MM.1S (cell line): Measurements from ENCODE around the gene ZNF786.

Source experiments
- DNase-seq: peaks from one replicate; pipeline ENCODE4 v3.0.0-alpha.2; 2015
- H2AFZ ChIP-seq: fragments of 300-600 bp; sonication (generic); 2 replicates; pipeline ENCODE4 v1.6.0; 2016; ENCODE audit warnings: antibody characterized with exemption, low read length
- H3F3A ChIP-seq: fragments of 300-600 bp; sonication (generic); 2 replicates; pipeline ENCODE4 v1.6.1; 2016; ENCODE audit warnings: mild to moderate bottlenecking, antibody characterized with exemption, low read length, moderate library complexity, mixed read lengths; ENCODE audit not compliant: insufficient read depth
- H3K27ac ChIP-seq: fragments of 300-600 bp; sonication (generic); 2 replicates; pipeline ENCODE4 v1.5.1; 2016; ENCODE audit warnings: mild to moderate bottlenecking, low read length
- H3K27me3 ChIP-seq: fragments of 300-600 bp; sonication (generic); replicated peaks from 2 replicates; pipeline ENCODE4 v1.6.0; 2016; ENCODE audit warnings: low read length; ENCODE audit not compliant: insufficient read depth
- H3K36me3 ChIP-seq: fragments of 300-600 bp; sonication (generic); replicated peaks from 2 replicates; pipeline ENCODE4 v1.6.1; 2016; ENCODE audit warnings: mild to moderate bottlenecking, low read length, mixed read lengths; ENCODE audit not compliant: insufficient read depth
- H3K4me1 ChIP-seq: fragments of 300-600 bp; sonication (generic); 2 replicates; pipeline ENCODE4 v1.6.1; 2016; ENCODE audit warnings: low read length, mixed read lengths
- H3K4me2 ChIP-seq: fragments of 300-600 bp; sonication (generic); 2 replicates; pipeline ENCODE4 v1.6.0; 2016; ENCODE audit warnings: low read depth, low read length
- H3K4me3 ChIP-seq: fragments of 300-600 bp; sonication (generic); 2 replicates; pipeline ENCODE4 v1.5.1; 2016; ENCODE audit warnings: low read length, mixed read lengths
- H3K79me2 ChIP-seq: fragments of 300-600 bp; sonication (generic); 2 replicates; pipeline ENCODE4 v1.6.1; 2016; ENCODE audit warnings: mixed run types, low read length, mixed read lengths
- H3K9ac ChIP-seq: fragments of 300-600 bp; sonication (generic); 2 replicates; pipeline ENCODE4 v1.6.1; 2016; ENCODE audit warnings: low read length, mixed read lengths
- H3K9me2 ChIP-seq: fragments of 300-600 bp; sonication (generic); replicated peaks from 2 replicates; pipeline ENCODE4 v1.6.1; 2016; ENCODE audit warnings: mild to moderate bottlenecking, low read length, mixed read lengths; ENCODE audit not compliant: insufficient read depth
- H3K9me3 ChIP-seq: fragments of 300-600 bp; sonication (generic); replicated peaks from 2 replicates; pipeline ENCODE4 v1.6.1; 2016; ENCODE audit warnings: mild to moderate bottlenecking, low read length, mixed read lengths; ENCODE audit not compliant: insufficient read depth
- H4K20me1 ChIP-seq: fragments of 300-600 bp; sonication (generic); 2 replicates; pipeline ENCODE4 v1.6.1; 2016; ENCODE audit warnings: mild to moderate bottlenecking, low read length, moderate library complexity, mixed read lengths; ENCODE audit not compliant: insufficient read depth
- EZH2 ChIP-seq: fragments of 300-600 bp; sonication (generic); optimal IDR thresholded peaks from 2 replicates; pipeline ENCODE3; 2017; ENCODE audit warnings: low read depth, mild to moderate bottlenecking, antibody characterized with exemption, low read length, mixed read lengths
- EZH2phosphoT487 ChIP-seq: fragments of 300-600 bp; sonication (generic); IDR thresholded peaks from 2 replicates; pipeline ENCODE4 v1.6.1; 2018; ENCODE audit warnings: antibody characterized with exemption, low read length
- TF ChIP-seq, protein P1 (sequence below): fragments of 300-600 bp; sonication (generic); IDR thresholded peaks from 2 replicates; pipeline ENCODE4 v1.5.1; 2016; ENCODE audit warnings: antibody characterized with exemption, low read length, mixed read lengths

The ZNF786 gene

DNA sequence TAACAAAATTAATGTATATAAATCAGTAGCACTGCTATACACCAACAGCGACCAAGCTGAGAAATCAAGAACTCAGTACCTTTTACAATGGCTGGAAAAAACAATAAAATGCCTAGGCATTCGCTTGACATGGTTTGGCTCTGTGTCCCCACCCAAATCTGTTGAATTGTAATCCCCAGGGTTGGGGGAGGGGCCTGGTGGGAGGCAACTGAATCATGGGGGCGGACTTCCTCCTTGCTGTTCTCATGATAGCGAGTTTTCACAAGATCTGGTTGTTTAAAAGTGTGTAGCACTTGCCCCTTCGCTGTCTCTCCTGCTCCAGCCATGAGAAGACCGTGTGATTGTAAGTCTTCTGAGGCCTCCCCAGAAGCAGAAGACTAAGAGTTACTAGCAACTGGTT is 8.6 kb downstream of the ZNF786 start:
- no peaks in the 10 kb centered on the region for H3K79me2 ChIP-seq
- DNase-seq, result no peak
- no peak overlapping the region for H3K9ac ChIP-seq
- H3K27ac ChIP-seq, result no peak overlapping the region
- no peaks in the 10 kb centered on the region for H3K9me3 ChIP-seq
- H3K4me2 ChIP-seq, result no peak overlapping the region
- no peaks in the 10 kb centered on the region for H3K36me3 ChIP-seq
- H4K20me1 ChIP-seq, result no peaks in the 10 kb centered on the region
- H3K9me2 ChIP-seq, result no peaks in the 10 kb centered on the region
- no peaks in the 10 kb centered on the region for H3K27me3 ChIP-seq
- H3K4me3 ChIP-seq, result no peak overlapping the region
- no peaks in the 10 kb centered on the region for H3K4me1 ChIP-seq
- H3F3A ChIP-seq, result no peaks in the 10 kb centered on the region
- no peak overlapping the region for H2AFZ ChIP-seq
- TF ChIP-seq, protein P1, sequence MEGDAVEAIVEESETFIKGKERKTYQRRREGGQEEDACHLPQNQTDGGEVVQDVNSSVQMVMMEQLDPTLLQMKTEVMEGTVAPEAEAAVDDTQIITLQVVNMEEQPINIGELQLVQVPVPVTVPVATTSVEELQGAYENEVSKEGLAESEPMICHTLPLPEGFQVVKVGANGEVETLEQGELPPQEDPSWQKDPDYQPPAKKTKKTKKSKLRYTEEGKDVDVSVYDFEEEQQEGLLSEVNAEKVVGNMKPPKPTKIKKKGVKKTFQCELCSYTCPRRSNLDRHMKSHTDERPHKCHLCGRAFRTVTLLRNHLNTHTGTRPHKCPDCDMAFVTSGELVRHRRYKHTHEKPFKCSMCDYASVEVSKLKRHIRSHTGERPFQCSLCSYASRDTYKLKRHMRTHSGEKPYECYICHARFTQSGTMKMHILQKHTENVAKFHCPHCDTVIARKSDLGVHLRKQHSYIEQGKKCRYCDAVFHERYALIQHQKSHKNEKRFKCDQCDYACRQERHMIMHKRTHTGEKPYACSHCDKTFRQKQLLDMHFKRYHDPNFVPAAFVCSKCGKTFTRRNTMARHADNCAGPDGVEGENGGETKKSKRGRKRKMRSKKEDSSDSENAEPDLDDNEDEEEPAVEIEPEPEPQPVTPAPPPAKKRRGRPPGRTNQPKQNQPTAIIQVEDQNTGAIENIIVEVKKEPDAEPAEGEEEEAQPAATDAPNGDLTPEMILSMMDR, result no peak
- TF ChIP-seq EZH2, result no peak
- no peak for TF ChIP-seq EZH2phosphoT487

DNA sequence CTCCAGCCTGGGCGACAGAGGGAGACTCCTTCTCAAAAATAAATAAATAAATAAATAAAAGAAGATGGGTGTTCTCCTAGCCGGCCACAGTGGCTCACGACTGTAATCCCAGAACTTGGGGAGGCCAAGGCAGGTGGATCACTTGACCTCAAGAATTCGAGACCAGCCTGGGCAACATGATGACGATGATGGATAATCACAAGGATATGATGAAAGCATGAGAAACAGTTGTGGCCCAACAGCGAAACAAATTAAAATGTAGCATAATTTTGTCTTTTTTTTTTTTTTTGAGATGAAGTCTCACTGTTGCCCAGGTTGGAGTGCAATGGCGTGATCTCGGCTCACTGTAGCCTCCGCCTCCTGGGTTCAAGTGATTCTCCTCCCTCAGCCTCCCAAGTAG is 12.9 kb downstream of the ZNF786 start:
- Histone ChIP-seq H3K9me3 (no peaks in the 10 kb centered on the region), H3K4me1 (no peaks in the 10 kb centered on the region), H2AFZ (no peak overlapping the region), H3F3A (no peaks in the 10 kb centered on the region), H3K4me3 (no peak overlapping the region), H3K27ac (no peak overlapping the region), H3K79me2 (no peaks in the 10 kb centered on the region), H3K4me2 (no peak overlapping the region), H3K9me2 (no peaks in the 10 kb centered on the region), H3K36me3 (no peaks in the 10 kb centered on the region), H3K9ac (no peak overlapping the region), H3K27me3 (no peaks in the 10 kb centered on the region), H4K20me1 (no peaks in the 10 kb centered on the region)
- DNase-seq, result no peak
- TF ChIP-seq, protein P1, result no peak
- TF ChIP-seq EZH2 (no peak), EZH2phosphoT487 (no peak)

DNA sequence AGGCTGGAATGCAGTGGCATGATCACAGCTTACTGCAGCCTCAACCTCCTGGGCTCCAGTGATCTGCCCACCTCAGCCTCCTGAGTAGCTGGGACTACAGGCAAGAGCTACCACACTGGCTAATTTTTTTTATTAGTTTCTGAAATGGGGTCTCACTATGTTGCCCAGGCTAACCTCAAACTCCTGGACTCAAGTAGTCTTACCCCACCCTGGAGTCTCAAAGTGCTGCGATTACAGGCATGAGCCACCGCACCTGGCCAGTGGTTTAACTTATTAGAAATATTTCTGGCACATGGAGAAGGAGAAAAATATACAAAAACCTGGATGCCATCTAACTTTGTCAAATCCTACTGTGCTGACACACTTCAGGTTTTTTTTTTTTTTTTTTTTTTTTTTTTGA is 15.2 kb downstream of the ZNF786 start:
- Histone ChIP-seq H3K4me1 (no peaks in the 10 kb centered on the region), H3K36me3 (no peaks in the 10 kb centered on the region), H3K9me3 (no peaks in the 10 kb centered on the region), H3K9ac (no peak overlapping the region), H3K9me2 (no peaks in the 10 kb centered on the region), H3K27ac (no peak overlapping the region), H3K27me3 (no peaks in the 10 kb centered on the region), H2AFZ (no peak overlapping the region), H3F3A (no peaks in the 10 kb centered on the region), H3K79me2 (no peaks in the 10 kb centered on the region), H3K4me3 (no peak overlapping the region), H4K20me1 (no peaks in the 10 kb centered on the region), H3K4me2 (no peak overlapping the region)
- no peak for DNase-seq
- TF ChIP-seq EZH2phosphoT487, result no peak
- TF ChIP-seq, protein P1, result no peak
- no peak for TF ChIP-seq EZH2
